GM23338 (cell line): Measurements from ENCODE around the gene TCF12.

Source experiments
- POLR2AphosphoS5 ChIP-seq: IDR thresholded peaks from 2 replicates; pipeline ENCODE4 v1.6.1; 2016; ENCODE audit warnings: antibody characterized with exemption, low read depth
- TF ChIP-seq, protein P1 (sequence below), 2 experiments: fragments of 200-600 bp in 1 of 2; sonication (generic) in 1 of 2; conservative IDR thresholded peaks; 2 replicates each; pipeline versions ENCODE4 v1.5.1 to v1.6.1; 2016 to 2017; ENCODE audit warnings: antibody characterized with exemption in 2 of 2, low read depth in 2 of 2, mild to moderate bottlenecking in 2 of 2, moderate library complexity in 1 of 2
- TF ChIP-seq, protein P2 (sequence below): IDR thresholded peaks from one replicate; pipeline ENCODE4 v1.6.1; 2018; ENCODE audit warnings: antibody characterized with exemption; ENCODE audit not compliant: unreplicated experiment

DNA sequence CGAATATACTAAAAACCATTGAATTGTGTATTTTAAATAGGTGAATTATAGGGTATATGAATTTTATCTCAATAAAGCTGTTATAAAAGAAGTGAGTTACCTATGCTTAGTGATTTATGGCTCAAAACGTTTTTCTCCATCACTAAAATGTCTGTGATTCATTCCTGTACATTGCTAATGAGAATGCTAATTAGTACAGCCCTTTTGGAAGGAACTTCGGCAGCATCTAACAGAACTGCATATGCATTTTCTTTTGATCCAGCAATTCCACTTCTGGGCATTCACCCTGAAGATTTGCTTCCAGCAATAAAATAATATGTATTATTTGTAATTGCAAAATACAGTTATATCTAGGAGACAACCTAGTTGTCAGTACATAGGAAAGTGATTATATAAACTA is 53.6 kb downstream of the TCF12 start:
- TF ChIP-seq, protein P1, sequence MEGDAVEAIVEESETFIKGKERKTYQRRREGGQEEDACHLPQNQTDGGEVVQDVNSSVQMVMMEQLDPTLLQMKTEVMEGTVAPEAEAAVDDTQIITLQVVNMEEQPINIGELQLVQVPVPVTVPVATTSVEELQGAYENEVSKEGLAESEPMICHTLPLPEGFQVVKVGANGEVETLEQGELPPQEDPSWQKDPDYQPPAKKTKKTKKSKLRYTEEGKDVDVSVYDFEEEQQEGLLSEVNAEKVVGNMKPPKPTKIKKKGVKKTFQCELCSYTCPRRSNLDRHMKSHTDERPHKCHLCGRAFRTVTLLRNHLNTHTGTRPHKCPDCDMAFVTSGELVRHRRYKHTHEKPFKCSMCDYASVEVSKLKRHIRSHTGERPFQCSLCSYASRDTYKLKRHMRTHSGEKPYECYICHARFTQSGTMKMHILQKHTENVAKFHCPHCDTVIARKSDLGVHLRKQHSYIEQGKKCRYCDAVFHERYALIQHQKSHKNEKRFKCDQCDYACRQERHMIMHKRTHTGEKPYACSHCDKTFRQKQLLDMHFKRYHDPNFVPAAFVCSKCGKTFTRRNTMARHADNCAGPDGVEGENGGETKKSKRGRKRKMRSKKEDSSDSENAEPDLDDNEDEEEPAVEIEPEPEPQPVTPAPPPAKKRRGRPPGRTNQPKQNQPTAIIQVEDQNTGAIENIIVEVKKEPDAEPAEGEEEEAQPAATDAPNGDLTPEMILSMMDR (conservative IDR thresholded peaks at IDR 0.05; ENCODE audit: low read depth in 2 of 2) = no peak
- no peak for TF ChIP-seq POLR2AphosphoS5
- TF ChIP-seq, protein P2, sequence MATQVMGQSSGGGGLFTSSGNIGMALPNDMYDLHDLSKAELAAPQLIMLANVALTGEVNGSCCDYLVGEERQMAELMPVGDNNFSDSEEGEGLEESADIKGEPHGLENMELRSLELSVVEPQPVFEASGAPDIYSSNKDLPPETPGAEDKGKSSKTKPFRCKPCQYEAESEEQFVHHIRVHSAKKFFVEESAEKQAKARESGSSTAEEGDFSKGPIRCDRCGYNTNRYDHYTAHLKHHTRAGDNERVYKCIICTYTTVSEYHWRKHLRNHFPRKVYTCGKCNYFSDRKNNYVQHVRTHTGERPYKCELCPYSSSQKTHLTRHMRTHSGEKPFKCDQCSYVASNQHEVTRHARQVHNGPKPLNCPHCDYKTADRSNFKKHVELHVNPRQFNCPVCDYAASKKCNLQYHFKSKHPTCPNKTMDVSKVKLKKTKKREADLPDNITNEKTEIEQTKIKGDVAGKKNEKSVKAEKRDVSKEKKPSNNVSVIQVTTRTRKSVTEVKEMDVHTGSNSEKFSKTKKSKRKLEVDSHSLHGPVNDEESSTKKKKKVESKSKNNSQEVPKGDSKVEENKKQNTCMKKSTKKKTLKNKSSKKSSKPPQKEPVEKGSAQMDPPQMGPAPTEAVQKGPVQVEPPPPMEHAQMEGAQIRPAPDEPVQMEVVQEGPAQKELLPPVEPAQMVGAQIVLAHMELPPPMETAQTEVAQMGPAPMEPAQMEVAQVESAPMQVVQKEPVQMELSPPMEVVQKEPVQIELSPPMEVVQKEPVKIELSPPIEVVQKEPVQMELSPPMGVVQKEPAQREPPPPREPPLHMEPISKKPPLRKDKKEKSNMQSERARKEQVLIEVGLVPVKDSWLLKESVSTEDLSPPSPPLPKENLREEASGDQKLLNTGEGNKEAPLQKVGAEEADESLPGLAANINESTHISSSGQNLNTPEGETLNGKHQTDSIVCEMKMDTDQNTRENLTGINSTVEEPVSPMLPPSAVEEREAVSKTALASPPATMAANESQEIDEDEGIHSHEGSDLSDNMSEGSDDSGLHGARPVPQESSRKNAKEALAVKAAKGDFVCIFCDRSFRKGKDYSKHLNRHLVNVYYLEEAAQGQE = no peak
